ENCODE data around the gene CROCC2. TPM values are rescaled to one million over a fixed set of nuclear protein-coding genes. Genes with fewer than 3 reads are reported as not detected.

CROCC2 gene
- total and polyA plus RNA-seq, 2 of the 13 experiments (the other 11 are each of a cell fraction or from before 2014, with no cell fraction given): not detected

GRCh38 chr2:240982821-240983281, 76.7 kb downstream of the CROCC2 start:
- Histone ChIP-seq H4K20me1 (ENCODE audit: insufficient read depth, low read length) (no peaks in the 10 kb centered on the region), H3K4me1 (ENCODE audit: insufficient read depth, low read length) (peaks cover 33% of the 10 kb centered on the region), H3K4me3 (replicated peaks in 1 of 3; ENCODE audit: insufficient read depth in 1 of 3, low read depth in 2 of 3, low read length in 3 of 3) (no peak overlapping the region), H3K79me2 (ENCODE audit: insufficient read depth, low read length) (no peaks in the 10 kb centered on the region), H3K9ac (ENCODE audit: insufficient read depth, low read depth, low read length) (no peak overlapping the region), H3K9me3 (ENCODE audit: low read length) (no peaks in the 10 kb centered on the region), H3K27ac (ENCODE audit: extremely low read length, insufficient read depth, low read length) (no peak overlapping the region), H3K36me3 (replicated peaks in 1 of 2; ENCODE audit: control insufficient read depth in 1 of 2, insufficient read depth in 2 of 2, low read length in 2 of 2) (no peaks in the 10 kb centered on the region), H3K4me2 (ENCODE audit: low read depth, low read length) (no peak overlapping the region), H2AFZ (ENCODE audit: low read length) (no peak overlapping the region), H3K27me3 (ENCODE audit: control insufficient read depth in 1 of 2, insufficient read depth in 2 of 2, low read length in 2 of 2) (peaks cover 8 to 26% of the 10 kb centered on the region in 2 experiments; a peak in 3 of 5 replicates)
- no peak for DNase-seq (ENCODE audit: low spot score)
- CTCF ChIA-PET (ENCODE audit: low intra/inter-chr PET ratio, low total read pairs): no interaction called here
- no peak for FAIRE-seq
- no TSS peak for BruUV-seq (replicated peaks)
- no peak for ATAC-seq
- intact Hi-C loops (cut with micrococcal nuclease; ENCODE audit: unreplicated experiment) (loop anchor here (10.0 kb wide), 1 partner anchor 1778 kb away; no protein-coding TSS in a partner anchor), in situ Hi-C loops (cut with HindIII; ENCODE audit: extremely low pct_ligation_motif_present, low pct_unique_long_range_greater_than_20kb) (no loop called here)
- POLR2A ChIA-PET: no interaction called here
- TF ChIP-seq, protein P1, sequence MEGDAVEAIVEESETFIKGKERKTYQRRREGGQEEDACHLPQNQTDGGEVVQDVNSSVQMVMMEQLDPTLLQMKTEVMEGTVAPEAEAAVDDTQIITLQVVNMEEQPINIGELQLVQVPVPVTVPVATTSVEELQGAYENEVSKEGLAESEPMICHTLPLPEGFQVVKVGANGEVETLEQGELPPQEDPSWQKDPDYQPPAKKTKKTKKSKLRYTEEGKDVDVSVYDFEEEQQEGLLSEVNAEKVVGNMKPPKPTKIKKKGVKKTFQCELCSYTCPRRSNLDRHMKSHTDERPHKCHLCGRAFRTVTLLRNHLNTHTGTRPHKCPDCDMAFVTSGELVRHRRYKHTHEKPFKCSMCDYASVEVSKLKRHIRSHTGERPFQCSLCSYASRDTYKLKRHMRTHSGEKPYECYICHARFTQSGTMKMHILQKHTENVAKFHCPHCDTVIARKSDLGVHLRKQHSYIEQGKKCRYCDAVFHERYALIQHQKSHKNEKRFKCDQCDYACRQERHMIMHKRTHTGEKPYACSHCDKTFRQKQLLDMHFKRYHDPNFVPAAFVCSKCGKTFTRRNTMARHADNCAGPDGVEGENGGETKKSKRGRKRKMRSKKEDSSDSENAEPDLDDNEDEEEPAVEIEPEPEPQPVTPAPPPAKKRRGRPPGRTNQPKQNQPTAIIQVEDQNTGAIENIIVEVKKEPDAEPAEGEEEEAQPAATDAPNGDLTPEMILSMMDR (CRISPR knock-in tag; IDR thresholded peaks at IDR 0.05): no peak
- no peak for TF ChIP-seq PPARG (CRISPR knock-in tag; conservative IDR thresholded peaks at IDR 0.05)
- TF ChIP-seq ZNF710 (CRISPR knock-in tag; IDR thresholded peaks at IDR 0.05; ENCODE audit: borderline replicate concordance): no peak
- no peak for TF ChIP-seq SMYD3 (CRISPR knock-in tag; IDR thresholded peaks at IDR 0.05)
- no peak for TF ChIP-seq SMARCE1 (IDR thresholded peaks at IDR 0.05; ENCODE audit: borderline replicate concordance)
- no peak for TF ChIP-seq EP300 (IDR thresholded peaks at IDR 0.05; ENCODE audit: low read depth in 2 of 2, low read length in 2 of 2)
- TF ChIP-seq EP300 (CRISPR knock-in tag; IDR thresholded peaks at IDR 0.05; ENCODE audit: borderline replicate concordance): no peak
- TF ChIP-seq, protein P2, sequence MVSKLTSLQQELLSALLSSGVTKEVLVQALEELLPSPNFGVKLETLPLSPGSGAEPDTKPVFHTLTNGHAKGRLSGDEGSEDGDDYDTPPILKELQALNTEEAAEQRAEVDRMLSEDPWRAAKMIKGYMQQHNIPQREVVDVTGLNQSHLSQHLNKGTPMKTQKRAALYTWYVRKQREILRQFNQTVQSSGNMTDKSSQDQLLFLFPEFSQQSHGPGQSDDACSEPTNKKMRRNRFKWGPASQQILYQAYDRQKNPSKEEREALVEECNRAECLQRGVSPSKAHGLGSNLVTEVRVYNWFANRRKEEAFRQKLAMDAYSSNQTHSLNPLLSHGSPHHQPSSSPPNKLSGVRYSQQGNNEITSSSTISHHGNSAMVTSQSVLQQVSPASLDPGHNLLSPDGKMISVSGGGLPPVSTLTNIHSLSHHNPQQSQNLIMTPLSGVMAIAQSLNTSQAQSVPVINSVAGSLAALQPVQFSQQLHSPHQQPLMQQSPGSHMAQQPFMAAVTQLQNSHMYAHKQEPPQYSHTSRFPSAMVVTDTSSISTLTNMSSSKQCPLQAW (CRISPR knock-in tag; IDR thresholded peaks at IDR 0.05): no peak
- TF ChIP-seq IKZF5 (CRISPR knock-in tag; IDR thresholded peaks at IDR 0.05): no peak
- no peak for TF ChIP-seq ZNF496 (CRISPR knock-in tag; IDR thresholded peaks at IDR 0.05; ENCODE audit: insufficient replicate concordance)
- no peak for TF ChIP-seq HDAC1 (CRISPR knock-in tag; IDR thresholded peaks at IDR 0.05)
- TF ChIP-seq ZNF75D (CRISPR knock-in tag; IDR thresholded peaks at IDR 0.05; ENCODE audit: borderline replicate concordance): no peak
- TF ChIP-seq ZKSCAN5 (CRISPR knock-in tag; IDR thresholded peaks at IDR 0.05): no peak
- TF ChIP-seq FOXP1 (IDR thresholded peaks at IDR 0.05): no peak
- no peak for TF ChIP-seq FOXP1 (CRISPR knock-in tag; IDR thresholded peaks at IDR 0.05)
- WGBS (ENCODE audit: low lambda C conversion rate): 65% methylated on average over 6 of the region's 8 CpGs

Data from HepG2 (cell line).